ENCODE results near the gene WDR54. TPM values are rescaled to one million over a fixed set of nuclear protein-coding genes. Genes with fewer than 3 reads are reported as not detected.
A peak's percentile ranks its signal among the peaks of the same experiment; 100 is the strongest.
"Not testable (repeated sequence)": the region's sequence is repeated elsewhere in the genome, so short reads cannot be mapped to it uniquely, and the experiment has no call there.

Gene WDR54
- total RNA-seq, 2 experiments from 2014 or later = 88.9 to 94.4 TPM

DNA sequence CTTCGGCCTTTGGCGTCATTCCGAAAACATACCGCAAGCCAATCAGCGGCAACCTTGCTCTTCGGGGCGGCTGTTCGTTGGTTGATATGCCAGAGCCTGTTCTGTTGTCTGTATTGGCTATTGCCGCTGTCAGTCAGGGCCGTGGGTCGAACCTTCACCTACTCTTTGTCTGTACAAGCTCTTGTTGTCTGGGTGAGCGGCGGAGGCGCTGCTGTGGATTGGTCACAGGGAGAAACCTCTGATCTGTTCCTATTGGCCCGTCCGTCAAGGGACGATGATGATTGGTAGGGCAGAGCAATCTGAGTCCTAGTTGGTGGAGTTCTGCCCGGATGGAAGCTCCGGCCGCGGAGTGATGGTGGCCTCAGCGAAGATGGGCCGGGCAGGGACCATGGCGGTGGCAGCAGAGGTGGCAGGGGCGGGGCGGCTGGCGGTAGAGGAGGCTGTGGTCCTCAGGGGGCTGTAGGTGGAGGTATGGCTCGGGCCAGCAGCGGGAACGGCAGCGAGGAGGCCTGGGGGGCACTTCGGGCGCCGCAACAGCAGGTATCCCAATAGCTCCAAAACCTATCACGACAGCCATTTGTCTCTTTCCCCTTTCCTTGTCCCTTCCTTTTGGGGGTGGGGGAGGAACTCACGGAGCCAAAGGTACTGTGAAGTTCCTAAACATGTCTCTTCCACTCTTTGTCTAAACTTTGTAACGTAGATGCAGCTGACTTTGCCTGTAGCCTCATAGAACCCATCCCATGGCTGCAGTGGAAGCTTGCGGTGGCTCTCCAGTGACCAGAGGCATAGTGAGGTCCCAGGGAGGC lies 36.8 kb downstream of the WDR54 start, which contains the start of gene WBP1:
Gene WBP1 (plus strand): TSS at position 307 of the 806 bp plus-strand sequence. CDS start 165 bp downstream, at position 472.
- DNase-seq (peak; percentile 93), ATAC-seq (ENCODE audit: low read depth) (peak; percentile 89)
- Mint-ChIP-seq H3K9me3 (no peaks in the 10 kb centered on the region), H3K4me3 (peak within 1 kb of the TSS; percentile 99), H3K4me1 (peaks cover 48% of the 10 kb centered on the region), H3K27me3 (no peaks in the 10 kb centered on the region), H3K27ac (peak within 1 kb of the TSS; percentile 93), H3K36me3 (peaks cover 8% of the 10 kb centered on the region)
- POLR2A ChIA-PET = interaction anchor here (0.5 to 6.7 kb wide), 17 partner anchors 10 to 721 kb away, joined by 3 to 58 read pairs (median 5); partner anchors contain the start of genes AUP1, C2orf81, CCDC142 and HTRA2

GRCh38 chr2:74458938-74459363 lies 37.4 kb downstream of the WDR54 start:
- no peak for DNase-seq
- Mint-ChIP-seq H3K4me1 (peaks cover 49% of the 10 kb centered on the region), H3K27ac (peak overlapping the region; percentile 93), H3K9me3 (no peaks in the 10 kb centered on the region), H3K27me3 (no peaks in the 10 kb centered on the region), H3K4me3 (peak overlapping the region; percentile 99), H3K36me3 (peaks cover 8% of the 10 kb centered on the region)
- no peak for ATAC-seq (ENCODE audit: low read depth)
- POLR2A ChIA-PET = interaction anchor here (1.0 to 6.7 kb wide), 15 partner anchors 10 to 722 kb away, joined by 3 to 58 read pairs (median 5); partner anchors contain the start of genes AUP1, C2orf81, CCDC142 and HTRA2

GRCh38 chr2:74459503-74460118 lies 38.1 kb downstream of the WDR54 start:
- Mint-ChIP-seq H3K27ac (peak overlapping the region; percentile 93), H3K4me1 (peaks cover 49% of the 10 kb centered on the region), H3K4me3 (peak overlapping the region; percentile 99)
- DNase-seq; ATAC-seq (ENCODE audit: low read depth); H3K27me3 Mint-ChIP-seq; H3K36me3 Mint-ChIP-seq; H3K9me3 Mint-ChIP-seq: not testable (repeated sequence)
- POLR2A ChIA-PET = interaction anchor here (0.6 to 6.7 kb wide), 9 partner anchors 9 to 716 kb away, joined by 3 to 58 read pairs (median 28); partner anchors contain the start of genes AUP1, C2orf81, CCDC142 and HTRA2

- H3K36me3 Mint-ChIP-seq; H3K27me3 Mint-ChIP-seq; H3K9me3 Mint-ChIP-seq; DNase-seq; ATAC-seq (ENCODE audit: low read depth): not testable (repeated sequence)
- Mint-ChIP-seq H3K27ac (peak overlapping the region; percentile 42), H3K4me3 (peak overlapping the region; percentile 11), H3K4me1 (peaks cover 44% of the 10 kb centered on the region)
- POLR2A ChIA-PET = interaction anchor here (0.6 to 6.0 kb wide), 3 partner anchors 22 to 716 kb away, joined by 5 to 39 read pairs (median 28); partner anchors contain the start of genes AUP1, CCDC142, HTRA2 and TTC31
Measured at GRCh38 chr2:74460187-74460586, 38.7 kb downstream of the WDR54 start.

GRCh38 chr2:74461187-74462053 lies 39.9 kb downstream of the WDR54 start:
- H3K27me3 Mint-ChIP-seq = no peaks in the 10 kb centered on the region
- DNase-seq (no peak), ATAC-seq (ENCODE audit: low read depth) (no peak)
- POLR2A ChIA-PET = interaction anchor here (1.0 to 1.3 kb wide), 3 partner anchors 10 to 73 kb away, joined by 3 to 4 read pairs (median 3); no protein-coding TSS in a partner anchor
- H3K4me3 Mint-ChIP-seq = no peak overlapping the region
- H3K9me3 Mint-ChIP-seq = no peaks in the 10 kb centered on the region
- peaks cover 7% of the 10 kb centered on the region for H3K36me3 Mint-ChIP-seq
- no peak overlapping the region for H3K27ac Mint-ChIP-seq
- peaks cover 35% of the 10 kb centered on the region for H3K4me1 Mint-ChIP-seq

DNA sequence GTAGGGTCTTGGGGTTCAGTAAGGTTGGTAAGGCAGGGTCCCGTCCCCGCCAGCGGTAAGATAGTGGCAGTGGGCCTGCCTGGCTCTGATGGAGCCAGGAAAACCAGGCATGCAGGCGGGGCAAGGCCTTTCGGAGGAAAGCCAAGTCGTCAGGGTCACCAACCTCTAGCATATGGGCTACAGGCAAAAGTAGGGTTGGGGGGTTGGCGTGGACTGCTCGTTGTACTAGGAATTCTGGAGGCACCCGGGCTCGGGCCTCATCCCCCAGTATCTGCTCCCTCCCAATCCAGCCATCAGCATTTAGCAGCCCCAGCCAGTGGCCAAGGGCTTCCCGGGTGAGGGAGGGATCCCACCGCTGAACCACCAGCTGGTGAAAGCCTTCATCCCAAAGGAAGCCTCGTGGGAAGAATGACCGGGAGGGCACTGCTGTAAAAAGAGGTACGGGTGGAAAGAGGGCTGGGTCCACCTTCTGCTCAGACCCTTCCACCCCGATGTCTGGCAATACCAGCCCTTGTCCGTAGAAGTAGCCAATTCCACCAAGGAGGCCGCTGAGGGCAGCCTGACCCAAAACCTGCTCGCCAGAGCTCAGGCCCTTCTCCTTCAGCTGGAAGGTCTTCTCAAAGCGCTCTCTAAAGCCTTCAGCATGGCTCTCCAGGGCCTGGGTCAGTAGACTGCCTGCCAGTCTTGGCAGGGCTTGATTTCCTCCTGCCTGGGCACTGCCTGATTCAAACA lies 40.7 kb downstream of the WDR54 start:
- POLR2A ChIA-PET = interaction anchor here (1.0 to 1.3 kb wide), 4 partner anchors 9 to 72 kb away, joined by 3 to 4 read pairs (median 4); partner anchors contain the start of gene MRPL53
- Mint-ChIP-seq H3K27me3 (no peaks in the 10 kb centered on the region), H3K4me1 (peaks cover 27% of the 10 kb centered on the region), H3K36me3 (peaks cover 7% of the 10 kb centered on the region), H3K27ac (no peak overlapping the region), H3K9me3 (no peaks in the 10 kb centered on the region), H3K4me3 (no peak overlapping the region)
- no peak for ATAC-seq (ENCODE audit: low read depth)
- no peak for DNase-seq

DNA sequence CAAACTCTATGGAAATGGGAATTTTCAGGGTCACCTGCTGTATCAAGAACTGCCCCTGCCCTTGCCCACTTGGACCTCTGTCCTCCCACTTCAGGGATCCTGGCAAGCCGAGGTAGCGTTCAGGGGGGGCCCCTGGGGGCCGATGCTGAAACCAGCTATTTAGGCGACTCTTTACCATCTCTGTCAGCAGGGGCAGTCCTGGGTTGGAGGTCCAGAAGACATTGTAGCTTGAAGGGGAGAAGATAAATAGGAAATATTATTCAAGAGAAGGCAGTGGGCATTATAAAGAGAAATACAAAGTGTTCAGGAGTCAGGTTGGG lies 41.2 kb downstream of the WDR54 start:
- POLR2A ChIA-PET = interaction anchor here (1.0 kb wide), 1 partner anchor 10 kb away, joined by 4 read pairs; the partner anchor contains the start of gene MRPL53

DNA sequence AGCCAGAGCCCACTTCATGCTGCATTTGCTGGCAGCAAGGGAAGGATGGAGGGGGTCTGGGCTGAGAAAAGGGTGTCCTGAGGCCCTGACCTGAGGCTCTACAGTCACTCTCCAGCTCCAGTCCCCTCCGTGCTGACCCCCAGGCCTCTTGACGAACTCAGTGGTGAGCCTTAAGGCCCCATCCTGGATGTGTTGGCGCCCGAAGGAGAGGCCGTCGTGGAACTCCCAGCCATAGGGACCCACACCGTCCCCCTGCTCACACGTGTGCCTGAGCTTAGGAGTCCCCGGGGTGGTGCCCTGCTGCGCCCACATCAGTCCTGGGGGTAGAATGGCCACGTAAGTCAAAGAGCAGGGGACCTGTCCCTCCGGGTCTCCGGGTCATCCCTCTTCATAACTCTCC lies 42.9 kb downstream of the WDR54 start:
- Mint-ChIP-seq H3K9me3 (no peaks in the 10 kb centered on the region), H3K27me3 (no peaks in the 10 kb centered on the region), H3K4me3 (peak overlapping the region; percentile 99), H3K27ac (peak overlapping the region; percentile 83), H3K36me3 (peaks cover 7% of the 10 kb centered on the region), H3K4me1 (peaks cover 24% of the 10 kb centered on the region)
- DNase-seq = no peak
- POLR2A ChIA-PET = interaction anchor here (0.6 to 1.6 kb wide), 8 partner anchors 10 to 178 kb away, joined by 3 to 11 read pairs (median 4); partner anchors contain the start of genes C2orf81, INO80B and WDR54
- ATAC-seq (ENCODE audit: low read depth) = no peak

More for the DNA sequence above, 41.2 kb downstream of the WDR54 start:
- Mint-ChIP-seq H3K4me3 (no peak overlapping the region), H3K9me3 (no peaks in the 10 kb centered on the region), H3K27me3 (no peaks in the 10 kb centered on the region), H3K36me3 (peaks cover 7% of the 10 kb centered on the region), H3K4me1 (peaks cover 26% of the 10 kb centered on the region), H3K27ac (no peak overlapping the region)
- no peak for DNase-seq
- ATAC-seq (ENCODE audit: low read depth) = no peak

GRCh38 chr2:74470742-74471141 lies 49.2 kb downstream of the WDR54 start:
- ATAC-seq (ENCODE audit: low read depth) = not testable (repeated sequence)

DNA sequence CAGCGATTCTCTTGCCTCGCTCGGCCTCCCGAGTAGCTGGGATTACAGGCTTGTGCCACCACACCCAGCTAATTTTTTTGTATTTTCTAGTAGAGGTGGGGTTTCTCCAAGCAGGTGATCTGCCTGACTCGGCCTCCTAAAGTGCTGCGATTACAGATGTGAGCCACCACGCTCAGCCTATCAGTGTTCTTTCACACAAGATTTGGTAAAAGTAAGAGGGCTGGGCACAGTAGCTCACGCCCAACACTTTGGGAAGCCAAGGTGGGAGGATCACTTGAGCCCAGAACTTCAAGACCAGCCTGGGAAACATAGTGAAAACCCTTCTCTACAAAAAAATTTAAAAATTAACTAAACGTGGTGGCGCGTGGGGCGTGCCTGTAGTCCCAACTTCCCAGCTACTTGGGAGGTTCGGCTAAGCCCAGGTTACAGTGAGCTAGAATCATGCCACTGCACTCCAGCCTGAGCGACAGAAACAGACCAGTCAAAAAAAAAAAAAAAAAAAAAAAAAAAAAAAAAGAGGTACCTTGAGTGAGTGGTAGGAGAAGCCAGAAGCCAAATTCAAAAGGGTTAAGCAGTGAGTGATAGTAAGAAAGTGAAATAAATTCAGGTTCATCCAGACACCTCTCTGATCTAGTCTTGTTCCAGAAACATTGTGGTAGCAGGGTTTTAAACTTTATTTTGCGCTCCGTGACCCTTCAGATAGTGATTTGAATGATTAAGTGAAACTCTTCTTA lies 50.0 kb downstream of the WDR54 start:
- peak overlapping the region; percentile 93 for H3K4me3 Mint-ChIP-seq
- H3K36me3 Mint-ChIP-seq = peaks cover 9% of the 10 kb centered on the region
- H3K27me3 Mint-ChIP-seq = no peaks in the 10 kb centered on the region
- POLR2A ChIA-PET = interaction anchor here (0.7 to 3.3 kb wide), 9 partner anchors 9 to 377 kb away, joined by 4 to 61 read pairs (median 5); partner anchors contain the start of genes AUP1, CCDC142, HTRA2 and INO80B
- no peak for DNase-seq
- peaks cover 13% of the 10 kb centered on the region for H3K4me1 Mint-ChIP-seq
- no peaks in the 10 kb centered on the region for H3K9me3 Mint-ChIP-seq
- ATAC-seq (ENCODE audit: low read depth) = no peak
- H3K27ac Mint-ChIP-seq = peak overlapping the region; percentile 91

More at GRCh38 chr2:74470742-74471141, 49.2 kb downstream of the WDR54 start:
- POLR2A ChIA-PET = interaction anchor here (0.7 to 3.3 kb wide), 7 partner anchors 9 to 377 kb away, joined by 4 to 61 read pairs (median 8); partner anchors contain the start of genes AUP1, CCDC142, HTRA2 and INO80B
- H3K4me3 Mint-ChIP-seq = peak overlapping the region; percentile 44
- H3K4me1 Mint-ChIP-seq = peaks cover 16% of the 10 kb centered on the region
- H3K9me3 Mint-ChIP-seq, H3K36me3 Mint-ChIP-seq, DNase-seq, H3K27me3 Mint-ChIP-seq: not testable (repeated sequence)
- peak overlapping the region; percentile 61 for H3K27ac Mint-ChIP-seq

Data from activated naive CD8-positive, alpha-beta T cell treated with anti-CD3 and anti-CD28 coated beads, Interleukin-2, amount 10 ng/mL, durations not matched to agents 7 days and 5 days (primary cell).